HEK293T (cell line): Measurements from ENCODE around the gene FGF14.
"Not testable (repeated sequence)": the region's sequence is repeated elsewhere in the genome, so short reads cannot be mapped to it uniquely, and the experiment has no call there.

Experiments used
- CTCF ChIA-PET: fragments of 350-600 bp; formaldehyde crosslinking; extraction: SDS; loops from one replicate; lab custom pipeline; 2021; ENCODE audit warnings: antibody characterized with exemption, inconsistent platforms; lab: Yijun Ruan, JAX
- POLR2A ChIA-PET: fragments of 350-600 bp; formaldehyde crosslinking; extraction: SDS; loops from one replicate; lab custom pipeline; 2020; ENCODE audit warnings: antibody characterized with exemption, inconsistent platforms; lab: Yijun Ruan, JAX
- DNase-seq: peaks from one replicate; pipeline ENCODE4 v3.0.0; 2012; ENCODE audit warnings: mixed read lengths; ENCODE audit errors: extremely low spot score
- ARNT ChIP-seq: fragments of 450-650 bp; IDR thresholded peaks from 2 replicates; pipeline ENCODE4 v1.6.1; 2017; ENCODE audit warnings: mild to moderate bottlenecking
- BHLHE40 ChIP-seq: fragments of 450-650 bp; IDR thresholded peaks from 2 replicates; pipeline ENCODE4 v1.6.1; 2016; ENCODE audit warnings: mild to moderate bottlenecking, moderate library complexity, borderline replicate concordance
- CTBP1 ChIP-seq: fragments of 450-650 bp; IDR thresholded peaks from 2 replicates; pipeline ENCODE4 v1.6.1; 2016; ENCODE audit warnings: borderline replicate concordance
- ELF4 ChIP-seq: fragments of 450-650 bp; IDR thresholded peaks from 2 replicates; pipeline ENCODE4 v1.6.1; 2017; ENCODE audit warnings: antibody characterized with exemption
- FOXA1 ChIP-seq: fragments of 450-650 bp; IDR thresholded peaks from 2 replicates; pipeline ENCODE4 v1.6.1; 2016; ENCODE audit warnings: mild to moderate bottlenecking
- FOXK2 ChIP-seq: fragments of 450-650 bp; IDR thresholded peaks from 2 replicates; pipeline ENCODE4 v1.6.1; 2016; ENCODE audit warnings: mild to moderate bottlenecking
- FOXM1 ChIP-seq: fragments of 450-650 bp; IDR thresholded peaks from 2 replicates; pipeline ENCODE4 v1.6.1; 2017; ENCODE audit warnings: mild to moderate bottlenecking, borderline replicate concordance
- HDGF ChIP-seq: fragments of 450-650 bp; IDR thresholded peaks from 2 replicates; pipeline ENCODE4 v1.6.1; 2017; ENCODE audit warnings: antibody characterized with exemption, borderline replicate concordance
- L3MBTL2 ChIP-seq: fragments of 450-650 bp; conservative IDR thresholded peaks from 2 replicates; pipeline ENCODE4 v1.6.1; 2016; ENCODE audit warnings: mild to moderate bottlenecking
- LEF1 ChIP-seq: fragments of 450-650 bp; IDR thresholded peaks from 2 replicates; pipeline ENCODE4 v1.6.1; 2017; ENCODE audit warnings: mild to moderate bottlenecking, borderline replicate concordance
- NFRKB ChIP-seq: fragments of 450-650 bp; IDR thresholded peaks from 2 replicates; pipeline ENCODE4 v1.6.1; 2016; ENCODE audit warnings: mild to moderate bottlenecking, moderate library complexity
- PKNOX1 ChIP-seq: fragments of 450-650 bp; IDR thresholded peaks from 2 replicates; pipeline ENCODE4 v1.6.1; 2016
- SP1 ChIP-seq: fragments of 450-650 bp; IDR thresholded peaks from 2 replicates; pipeline ENCODE4 v1.6.1; 2017
- SUZ12 ChIP-seq: fragments of 450-650 bp; IDR thresholded peaks from 2 replicates; pipeline ENCODE4 v1.6.1; 2016; ENCODE audit warnings: mild to moderate bottlenecking
- TARDBP ChIP-seq: fragments of 450-650 bp; IDR thresholded peaks from 2 replicates; pipeline ENCODE4 v1.6.1; 2016
- ZNF384 ChIP-seq: fragments of 450-650 bp; IDR thresholded peaks from 2 replicates; pipeline ENCODE4 v1.6.1; 2016

The FGF14 gene

GRCh38 chr13:102018716-102019115 lies 383.1 kb downstream of the FGF14 start:
- DNase-seq, result no peak
- ChIA-PET POLR2A (no interaction called here), CTCF (no interaction called here)
- TF ChIP-seq ELF4 (no peak), FOXA1 (no peak), PKNOX1 (no peak), HDGF (no peak), SP1 (no peak), ARNT (no peak), FOXM1 (no peak)

DNA sequence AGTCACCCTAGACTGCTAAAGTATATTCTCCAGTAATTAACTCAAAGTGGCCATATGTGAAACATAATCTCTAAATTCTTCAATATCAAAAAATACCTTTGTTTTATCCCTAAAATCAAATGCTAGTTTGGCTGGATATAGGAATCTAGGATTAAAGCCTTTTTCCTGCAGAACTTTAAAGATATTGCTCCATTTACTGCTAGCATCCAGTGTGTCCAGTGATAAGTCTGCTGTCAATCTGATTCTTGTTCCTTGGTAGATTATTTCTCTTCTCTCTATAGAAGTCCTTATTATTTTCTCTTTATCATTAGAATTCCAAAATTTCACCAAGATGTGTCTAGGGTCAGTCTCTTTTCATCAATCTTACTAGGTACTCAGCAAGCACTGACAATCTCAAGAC lies 384.6 kb downstream of the FGF14 start:
- no peak for DNase-seq
- ChIA-PET CTCF (no interaction called here), POLR2A (no interaction called here)
- no peak for TF ChIP-seq LEF1
- TF ChIP-seq SP1, result no peak
- no peak for TF ChIP-seq SUZ12
- no peak for TF ChIP-seq L3MBTL2
- no peak for TF ChIP-seq PKNOX1

GRCh38 chr13:102012299-102013293 lies 389.3 kb downstream of the FGF14 start:
- DNase-seq, result no peak
- CTCF ChIA-PET, result no interaction called here
- TF ChIP-seq L3MBTL2, result no peak
- TF ChIP-seq LEF1, result no peak
- no peak for TF ChIP-seq ARNT
- POLR2A ChIA-PET, result no interaction called here

- CTCF ChIA-PET, DNase-seq, POLR2A ChIA-PET: not testable (repeated sequence)
These were observed 390.4 kb downstream of the FGF14 start for GRCh38 chr13:102011455-102011854.

DNA sequence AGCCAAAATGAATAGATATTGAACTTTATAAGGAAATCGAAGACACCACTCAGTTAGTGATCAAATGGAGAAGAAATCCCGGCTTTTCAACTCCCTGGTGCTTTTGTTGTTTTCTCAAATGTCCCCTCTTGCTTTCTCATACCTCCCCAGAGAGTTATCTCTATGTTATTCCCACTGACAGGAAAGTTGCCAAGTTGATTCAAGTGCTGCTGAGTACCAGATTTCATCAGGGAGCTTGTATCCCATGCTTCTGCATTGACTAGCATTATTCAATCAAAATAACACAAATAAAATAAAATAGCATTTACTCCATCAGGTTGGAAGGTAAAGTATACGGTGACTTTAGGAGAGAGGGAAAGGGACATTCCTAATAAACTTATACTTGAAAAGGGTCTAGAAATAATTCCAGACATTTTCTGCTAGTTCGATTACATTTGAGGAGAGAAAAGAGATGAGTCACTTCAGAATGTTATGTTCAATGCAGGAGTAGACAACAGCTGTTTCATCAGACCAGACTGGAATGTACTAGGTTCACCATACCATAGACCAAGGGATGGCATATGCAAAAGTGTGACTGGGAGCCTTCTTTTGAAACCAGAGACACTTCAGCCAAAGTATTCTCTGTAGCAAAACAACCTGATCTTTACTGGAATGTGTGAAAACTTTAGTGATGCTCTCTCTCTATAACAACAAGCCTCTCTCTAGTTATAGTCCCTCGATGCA lies 397.8 kb downstream of the FGF14 start:
- POLR2A ChIA-PET, result no interaction called here
- CTCF ChIA-PET, result no interaction called here
- TF ChIP-seq PKNOX1, result no peak
- no peak for TF ChIP-seq ARNT
- TF ChIP-seq ELF4, result no peak
- TF ChIP-seq SP1, result no peak
- DNase-seq, result no peak

GRCh38 chr13:102002287-102002686 lies 399.6 kb downstream of the FGF14 start:
- TF ChIP-seq SP1 (no peak), ELF4 (no peak), L3MBTL2 (no peak), PKNOX1 (no peak), ZNF384 (no peak), TARDBP (no peak), FOXA1 (no peak), LEF1 (no peak), FOXM1 (no peak)
- ChIA-PET POLR2A (no interaction called here), CTCF (no interaction called here)
- DNase-seq, result no peak

DNA sequence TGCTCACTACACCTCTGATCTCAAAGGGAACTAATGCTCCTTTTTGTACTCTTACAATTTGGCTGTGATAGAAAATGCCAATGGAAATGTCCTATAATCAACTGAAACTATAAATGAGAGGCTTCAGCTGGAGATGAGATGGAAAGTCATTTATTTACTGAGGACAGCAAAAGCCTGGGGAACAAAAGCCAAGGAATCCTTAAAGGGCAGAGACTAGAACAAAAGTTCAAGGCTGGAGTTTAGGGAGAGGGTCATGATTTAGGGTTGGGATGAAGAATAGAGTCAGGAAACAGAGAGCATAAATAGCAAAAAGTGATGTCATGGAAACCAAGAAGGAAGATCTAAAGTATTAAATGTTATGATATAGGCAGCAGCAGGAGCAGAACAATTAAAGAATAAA lies 401.1 kb downstream of the FGF14 start:
- ChIA-PET POLR2A (no interaction called here), CTCF (no interaction called here)
- DNase-seq, result no peak
- TF ChIP-seq ELF4 (no peak), HDGF (no peak), BHLHE40 (no peak), LEF1 (no peak), SP1 (no peak), FOXK2 (no peak), ZNF384 (no peak), TARDBP (no peak), PKNOX1 (no peak), L3MBTL2 (no peak), NFRKB (no peak), FOXA1 (no peak), SUZ12 (no peak), CTBP1 (no peak)
